NOMO-1 treated with DMSO at 0.1 percent for 48 hours (cell line): ENCODE data around the gene RPL36.
"Not testable (repeated sequence)": the region's sequence is repeated elsewhere in the genome, so short reads cannot be mapped to it uniquely, and the experiment has no call there.

ENCODE experiments used
- DNase-seq: peaks from one replicate; lab custom pipeline; 2025; ENCODE audit not compliant: unreplicated experiment; lab: John Stamatoyannopoulos, UW

The RPL36 gene

DNA sequence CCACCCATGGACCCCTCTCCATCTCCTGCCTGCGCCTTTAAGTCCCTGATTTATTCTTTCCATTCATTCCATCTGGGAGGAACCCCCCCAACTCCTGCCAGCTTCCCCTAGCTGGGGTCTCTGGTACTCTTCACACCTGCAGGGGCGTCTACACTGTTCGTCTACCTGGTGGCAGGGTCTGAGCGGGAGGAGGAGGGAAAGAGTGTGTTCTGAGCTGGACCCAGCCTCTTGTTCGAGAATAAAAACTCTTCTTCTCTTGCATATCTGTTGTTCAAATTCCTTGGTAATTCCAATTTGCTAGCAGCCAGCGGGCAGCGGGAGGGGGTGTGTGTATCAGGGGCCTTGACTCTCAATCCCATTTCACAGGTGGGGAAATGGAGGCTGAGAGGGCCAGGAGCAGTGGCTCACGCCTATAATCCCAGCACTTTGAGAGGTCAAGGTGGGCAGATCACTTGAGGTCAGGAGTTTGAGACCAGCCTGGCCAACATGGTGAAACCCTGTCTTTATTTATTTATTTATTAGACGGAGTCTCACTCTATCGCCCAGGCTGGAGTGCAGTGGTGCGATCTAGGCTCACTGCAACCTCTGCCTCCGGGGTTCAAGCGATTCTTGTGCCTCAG is 1.7 kb upstream of the RPL36 start:
- DNase-seq: not testable (repeated sequence)

DNA sequence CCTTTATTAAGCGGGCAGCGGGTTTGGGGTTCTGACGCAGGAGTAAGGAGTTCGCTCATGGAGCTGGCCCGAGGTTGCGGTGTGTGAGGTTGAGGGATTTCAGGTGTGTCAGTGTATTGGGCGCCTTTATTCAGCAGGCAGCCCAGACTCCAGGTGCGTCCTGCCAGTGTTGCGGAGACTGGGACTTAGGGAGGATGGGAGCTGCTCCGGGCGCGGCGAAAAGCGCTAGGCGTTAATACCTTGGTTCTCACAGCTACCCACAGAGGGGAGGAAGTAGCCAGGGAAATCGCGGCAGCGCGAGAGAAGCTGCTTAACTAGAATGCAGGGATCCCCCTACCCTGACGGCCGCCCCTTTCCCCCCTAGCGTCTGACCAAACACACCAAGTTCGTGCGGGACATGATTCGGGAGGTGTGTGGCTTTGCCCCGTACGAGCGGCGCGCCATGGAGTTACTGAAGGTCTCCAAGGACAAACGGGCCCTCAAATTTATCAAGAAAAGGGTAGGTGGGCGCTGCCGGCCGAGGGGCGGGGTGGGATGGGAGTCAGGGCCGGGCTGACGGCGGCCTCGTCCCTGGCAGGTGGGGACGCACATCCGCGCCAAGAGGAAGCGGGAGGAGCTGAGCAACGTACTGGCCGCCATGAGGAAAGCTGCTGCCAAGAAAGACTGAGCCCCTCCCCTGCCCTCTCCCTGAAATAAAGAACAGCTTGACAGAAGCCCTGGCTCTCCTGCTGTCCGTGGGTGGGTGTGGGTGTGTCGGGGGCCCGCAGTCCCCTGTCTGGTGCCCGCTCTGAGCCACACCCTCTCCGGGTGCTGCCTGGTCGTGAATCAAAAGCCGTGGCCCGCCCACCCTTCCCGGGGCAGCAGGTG is 1.1 kb downstream of the RPL36 start:
- peak; percentile 22 for DNase-seq

DNA sequence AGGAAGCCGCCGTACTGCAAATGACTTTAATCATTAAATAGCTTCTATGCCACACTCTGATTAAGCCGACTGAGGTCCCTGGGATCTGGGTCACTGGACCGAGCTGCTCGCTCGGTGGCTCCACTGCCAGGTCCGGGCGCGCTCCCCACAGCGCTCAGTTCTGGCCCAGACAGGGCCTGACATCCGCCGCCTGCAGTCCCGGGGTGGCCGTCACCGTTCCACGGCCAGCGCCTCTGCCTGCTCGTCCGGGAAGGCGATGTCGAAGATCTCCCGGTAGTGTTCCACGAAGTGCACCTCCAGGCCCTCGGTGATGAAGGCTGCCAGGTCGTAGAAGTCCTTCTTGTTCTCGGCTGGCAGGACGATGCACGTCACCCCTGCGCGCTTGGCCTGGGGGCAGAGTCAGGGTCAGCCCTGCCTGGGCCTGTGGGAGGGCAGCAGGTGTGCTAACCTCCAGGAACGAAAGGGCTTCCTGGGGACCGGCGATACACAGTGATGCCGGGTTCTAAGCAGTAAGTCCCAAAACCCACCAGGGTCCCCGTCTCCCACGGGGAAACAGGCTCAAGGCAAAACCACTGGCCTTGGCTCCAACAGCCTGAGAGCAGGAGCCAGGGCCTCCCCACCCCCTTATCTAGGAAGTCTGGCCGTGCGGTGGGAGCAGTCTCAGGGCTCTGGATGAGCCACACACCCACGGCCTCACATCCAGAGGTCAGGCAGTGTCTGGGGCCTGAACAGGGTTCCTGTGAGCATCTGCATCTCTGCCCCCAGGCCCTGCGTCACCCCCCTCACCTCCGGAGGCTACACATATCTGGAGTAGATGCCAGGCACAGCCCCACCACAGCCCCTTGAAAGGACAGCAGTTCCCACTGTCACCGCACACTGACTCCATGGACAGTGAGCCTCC is 2.0 kb downstream of the RPL36 start:
- DNase-seq: no peak

DNA sequence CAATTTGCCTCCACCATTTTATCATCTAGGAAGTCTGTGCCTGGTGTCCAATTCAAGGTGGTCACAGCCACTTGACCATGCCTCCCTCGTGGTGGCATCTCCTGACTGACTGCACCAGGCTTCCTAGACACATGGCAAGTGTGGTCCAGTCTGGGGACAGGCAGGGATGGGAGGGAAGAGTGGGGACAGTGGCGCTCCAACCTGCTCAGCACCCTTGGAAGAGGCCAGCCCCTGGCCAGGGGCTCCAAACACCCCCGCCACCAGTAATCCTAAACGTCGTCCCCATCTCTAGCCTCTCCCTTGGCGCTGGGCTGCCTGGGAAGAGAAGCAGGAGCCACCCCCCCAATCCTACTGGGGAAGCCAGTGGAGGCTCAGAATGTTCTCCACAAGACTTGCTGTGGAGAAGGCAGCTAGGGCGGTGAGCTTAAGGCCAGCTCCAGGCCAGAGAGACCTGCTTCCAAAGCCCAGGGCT is 2.7 kb downstream of the RPL36 start:
- DNase-seq: no peak

DNA sequence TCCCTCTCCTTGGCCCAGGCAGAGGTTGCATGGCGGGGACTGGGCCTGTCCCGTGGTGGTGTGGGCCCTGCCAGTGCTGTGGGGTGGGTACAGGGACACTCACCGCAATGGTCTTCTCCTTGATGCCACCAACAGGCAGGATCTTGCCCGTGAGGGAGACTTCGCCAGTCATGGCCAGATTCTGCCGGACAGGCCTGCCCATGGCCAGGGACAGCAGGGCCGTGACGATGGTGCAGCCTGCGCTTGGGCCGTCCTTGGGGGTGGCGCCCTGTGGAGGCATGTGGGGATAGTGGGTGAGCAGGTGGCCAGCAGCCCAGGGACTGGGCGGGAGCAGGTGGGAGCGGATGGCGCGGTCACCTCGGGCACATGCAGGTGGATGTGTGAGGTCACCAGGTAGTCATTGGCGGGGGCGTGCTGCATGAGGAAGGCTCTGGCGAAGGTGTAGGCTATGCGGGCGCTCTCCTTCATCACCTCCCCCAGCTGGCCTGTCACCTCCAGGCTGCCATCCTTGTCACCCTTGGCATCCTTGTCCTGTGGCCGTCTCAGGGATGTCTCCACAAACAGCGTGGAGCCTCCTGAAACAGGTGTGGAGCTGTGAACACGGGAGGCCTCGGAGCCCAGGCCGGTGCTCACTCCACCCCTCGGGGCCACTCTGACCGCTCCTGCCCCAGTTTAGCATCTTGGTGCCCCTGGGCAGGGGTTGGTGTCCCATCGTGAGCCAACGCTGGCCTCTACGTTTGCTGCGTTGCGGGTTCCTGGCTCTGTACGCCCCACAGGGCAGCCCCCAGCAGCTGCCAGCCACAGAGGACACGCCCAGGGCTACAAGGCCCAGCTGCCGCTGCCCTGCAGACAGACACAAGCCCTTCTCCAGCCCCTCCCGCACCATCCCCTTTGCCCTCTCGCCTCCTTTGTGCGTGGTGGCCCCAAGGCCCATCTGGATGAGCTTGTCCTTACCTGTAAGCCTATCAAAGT is 3.4 kb downstream of the RPL36 start:
- DNase-seq: no peak

DNA sequence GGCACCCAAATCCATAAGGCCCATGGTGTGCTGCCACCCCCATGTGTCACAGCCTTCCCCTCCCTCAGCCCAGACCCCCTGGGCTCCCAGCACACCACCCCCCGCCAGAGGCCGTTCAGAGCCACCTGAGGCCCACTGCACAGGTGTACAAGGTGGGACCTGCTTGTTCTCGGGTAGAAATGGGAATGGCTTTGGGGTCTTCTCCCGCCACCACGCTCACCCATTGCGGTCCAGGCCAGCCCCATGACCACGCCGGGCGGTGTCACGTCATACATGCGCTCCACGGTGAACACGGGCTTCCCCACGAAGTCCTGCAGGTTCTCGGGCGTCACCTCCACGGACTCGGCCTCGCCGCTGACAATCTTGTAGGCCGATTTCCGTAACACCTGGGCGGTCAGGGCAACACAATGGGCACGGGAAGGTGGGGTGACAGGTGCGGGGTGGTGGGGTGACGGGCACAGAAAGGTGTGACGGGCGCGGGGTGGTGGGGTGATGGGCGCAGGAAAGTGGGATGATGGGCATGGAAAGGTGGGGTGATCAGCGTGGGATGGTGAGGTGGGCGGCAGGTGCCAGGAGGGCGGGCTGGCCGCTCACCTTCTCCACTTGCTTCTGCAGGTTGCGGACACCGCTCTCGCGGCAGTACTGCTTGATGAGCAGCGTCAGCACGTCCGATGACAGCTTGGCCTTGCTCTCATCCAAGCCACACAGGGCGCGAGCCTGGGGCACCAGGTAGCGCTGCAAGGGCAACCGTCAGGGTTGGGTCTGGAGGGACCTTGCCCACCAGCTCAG is 4.3 kb downstream of the RPL36 start:
- no peak for DNase-seq

DNA sequence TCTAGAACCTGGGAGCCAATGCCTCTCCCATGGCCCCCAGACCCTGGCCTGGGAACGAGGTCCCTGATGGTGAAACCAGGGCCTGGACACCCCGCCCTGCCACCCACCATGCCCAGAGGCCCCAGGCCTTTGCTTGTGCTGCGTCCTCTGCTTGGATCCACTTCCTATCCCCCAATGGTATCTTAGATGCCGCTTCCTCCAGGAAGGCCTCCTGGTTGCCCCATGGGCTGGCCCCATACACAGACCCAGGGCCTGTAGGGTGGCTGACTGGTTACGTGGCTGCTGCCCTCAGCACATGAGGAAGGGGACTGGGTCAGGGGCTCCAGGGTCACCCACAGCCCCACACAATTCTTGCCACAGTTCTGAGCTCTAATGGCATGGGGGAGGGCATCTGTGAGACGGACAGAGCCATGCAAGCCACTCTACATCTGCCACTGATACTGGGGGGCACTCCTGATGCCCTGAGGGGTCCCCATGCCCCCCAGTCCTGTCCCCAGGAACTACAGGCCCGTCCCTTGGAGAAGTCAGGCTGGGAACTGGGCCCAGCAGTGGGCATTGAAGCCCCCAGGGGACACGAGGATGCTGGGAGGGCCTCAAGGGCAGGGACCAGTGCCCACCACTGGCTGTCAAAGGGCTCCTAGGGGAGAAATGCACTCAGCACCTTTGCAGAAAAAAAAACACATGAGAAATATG is 5.0 kb downstream of the RPL36 start:
- DNase-seq: no peak

DNA sequence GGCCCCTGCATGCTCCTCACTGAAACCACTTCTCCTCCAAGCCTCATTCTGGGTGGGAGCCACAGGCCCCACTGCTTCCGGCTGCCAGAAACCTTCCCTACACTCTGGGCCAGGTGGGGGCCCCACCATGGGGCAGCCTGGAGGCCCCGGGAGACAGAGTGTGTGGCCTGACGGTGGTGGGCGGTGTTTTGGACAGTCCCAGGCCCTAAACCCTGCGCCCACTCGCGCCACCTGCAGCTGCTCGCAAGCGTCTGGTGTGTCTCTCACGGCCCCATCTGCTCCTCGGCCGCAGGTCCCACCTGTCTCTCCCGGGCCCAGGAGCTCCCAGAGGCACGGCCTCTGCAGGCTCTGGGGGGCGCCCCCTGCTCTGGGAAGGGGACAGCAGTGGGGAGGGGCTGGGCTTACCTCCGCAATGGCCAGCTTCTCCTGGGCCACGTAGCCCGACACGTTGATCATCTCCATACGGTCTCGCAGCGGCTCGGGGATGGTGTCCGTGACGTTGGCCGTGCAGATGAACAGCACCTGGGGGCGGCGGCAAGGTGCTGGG is 5.6 kb downstream of the RPL36 start:
- no peak for DNase-seq

DNA sequence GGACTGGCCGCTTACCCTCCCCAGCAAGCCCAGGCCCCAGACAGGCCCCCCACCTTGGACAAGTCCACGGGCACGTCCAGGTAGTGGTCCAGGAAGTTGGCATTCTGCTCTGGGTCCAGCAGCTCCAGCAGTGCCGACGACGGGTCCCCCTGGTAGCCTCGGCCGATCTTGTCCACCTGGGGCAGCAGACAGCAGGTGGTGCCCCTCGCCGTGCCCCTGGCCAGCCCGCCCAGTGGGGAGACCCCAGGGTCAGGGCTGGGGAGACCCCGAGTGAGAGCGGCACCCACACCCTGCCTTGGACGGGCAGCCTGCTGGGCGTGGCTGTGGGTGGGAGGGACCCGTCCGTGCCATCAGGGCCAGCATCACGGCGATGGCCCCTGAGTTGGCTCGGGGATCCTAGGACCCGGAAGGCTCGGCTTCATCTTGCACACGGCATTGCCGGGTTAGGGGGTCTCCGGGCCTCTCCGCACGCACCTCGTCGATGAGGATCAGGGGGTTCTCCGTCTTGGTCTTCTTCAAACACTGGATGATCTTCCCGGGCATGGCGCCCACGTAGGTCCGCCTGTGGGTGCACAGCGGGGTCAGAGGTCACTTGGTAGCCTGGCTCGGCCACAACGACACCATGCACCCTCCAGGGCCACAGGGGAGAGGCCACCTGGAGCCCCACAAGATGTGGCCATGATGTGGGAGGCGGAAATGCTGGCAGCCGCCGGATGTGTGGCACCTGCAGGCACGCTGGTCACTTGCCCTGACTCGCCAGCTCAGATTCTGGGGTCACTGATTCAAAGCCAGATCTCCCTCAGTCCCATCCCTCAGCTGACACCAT is 6.3 kb downstream of the RPL36 start:
- DNase-seq: no peak

DNA sequence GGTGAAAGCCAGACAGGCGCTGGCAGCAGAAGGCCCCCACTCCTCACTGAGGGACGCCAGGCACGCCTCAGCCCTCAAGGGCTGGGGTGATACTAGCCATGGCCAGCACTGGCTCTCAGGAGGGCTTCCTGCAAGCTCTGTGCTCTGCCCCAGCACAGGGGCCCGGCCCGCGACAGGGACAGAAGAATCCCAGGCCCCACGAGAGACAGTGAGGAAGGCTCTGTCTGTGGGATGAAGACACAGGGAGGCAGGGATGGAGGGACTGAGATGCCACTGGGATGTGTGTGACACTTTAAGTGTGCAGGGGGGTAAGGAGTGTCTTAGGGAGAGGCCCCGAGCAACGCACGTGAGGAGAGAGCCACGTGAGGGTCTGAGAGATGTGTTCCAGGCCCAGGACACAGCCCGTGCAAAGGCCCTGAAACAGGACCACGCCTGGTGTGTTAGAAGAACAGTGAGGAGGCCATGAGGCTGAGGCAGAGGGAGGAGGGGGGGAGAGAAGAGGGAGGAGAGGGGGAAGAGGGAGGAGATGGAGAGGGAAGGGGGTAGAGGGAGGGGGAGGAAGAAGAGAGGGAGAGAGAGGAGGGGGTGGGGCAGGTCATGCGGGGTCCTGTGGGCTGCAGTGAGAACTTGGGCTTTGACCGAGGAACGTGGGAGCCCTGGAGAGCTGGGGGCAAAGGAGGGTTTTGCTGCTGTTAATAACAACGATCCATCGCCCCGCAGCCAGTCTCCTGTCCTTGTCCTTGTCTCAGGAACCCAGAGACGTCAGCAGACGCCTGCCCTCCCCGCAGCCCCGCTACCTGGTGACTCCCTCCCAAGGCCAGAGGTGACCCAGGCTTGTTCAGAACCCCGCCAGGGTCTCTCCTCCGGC is 7.2 kb downstream of the RPL36 start:
- no peak for DNase-seq

DNA sequence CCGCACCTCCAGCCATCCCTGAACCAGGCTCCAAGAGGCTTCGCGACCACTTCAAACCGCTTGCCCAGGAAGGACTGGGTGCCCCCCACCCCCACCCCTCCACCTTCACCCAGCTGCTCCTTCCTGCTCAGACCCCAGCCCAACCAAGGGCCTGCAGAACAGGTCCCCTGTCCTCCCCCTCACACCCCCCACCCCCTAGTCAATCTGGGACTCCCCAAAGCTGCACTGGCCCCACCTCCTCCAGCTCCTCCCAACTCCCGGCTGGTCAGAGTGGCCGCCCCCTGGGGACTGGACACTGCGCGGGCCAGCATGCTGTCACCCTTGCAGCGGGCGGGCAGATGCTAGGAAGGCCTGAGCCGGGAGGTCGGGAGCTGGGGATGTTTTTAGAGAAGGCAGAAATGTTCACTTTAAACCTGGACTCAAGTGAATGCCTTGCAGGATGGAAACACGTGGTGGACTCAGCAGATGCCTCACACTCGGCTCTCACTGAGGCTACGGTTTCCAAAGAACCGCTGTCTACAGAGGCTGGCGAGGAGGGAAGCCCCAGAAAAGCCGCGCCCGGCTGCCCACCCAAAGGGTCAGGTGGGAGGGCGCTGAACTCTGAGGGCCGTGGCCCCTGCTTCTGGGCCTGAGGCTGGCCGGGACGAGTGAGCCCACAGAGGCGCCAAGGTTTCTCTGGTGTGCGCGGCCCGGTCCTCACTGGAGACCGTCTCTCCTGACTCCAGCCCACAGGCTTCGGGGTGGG is 8.0 kb downstream of the RPL36 start:
- no peak for DNase-seq

DNA sequence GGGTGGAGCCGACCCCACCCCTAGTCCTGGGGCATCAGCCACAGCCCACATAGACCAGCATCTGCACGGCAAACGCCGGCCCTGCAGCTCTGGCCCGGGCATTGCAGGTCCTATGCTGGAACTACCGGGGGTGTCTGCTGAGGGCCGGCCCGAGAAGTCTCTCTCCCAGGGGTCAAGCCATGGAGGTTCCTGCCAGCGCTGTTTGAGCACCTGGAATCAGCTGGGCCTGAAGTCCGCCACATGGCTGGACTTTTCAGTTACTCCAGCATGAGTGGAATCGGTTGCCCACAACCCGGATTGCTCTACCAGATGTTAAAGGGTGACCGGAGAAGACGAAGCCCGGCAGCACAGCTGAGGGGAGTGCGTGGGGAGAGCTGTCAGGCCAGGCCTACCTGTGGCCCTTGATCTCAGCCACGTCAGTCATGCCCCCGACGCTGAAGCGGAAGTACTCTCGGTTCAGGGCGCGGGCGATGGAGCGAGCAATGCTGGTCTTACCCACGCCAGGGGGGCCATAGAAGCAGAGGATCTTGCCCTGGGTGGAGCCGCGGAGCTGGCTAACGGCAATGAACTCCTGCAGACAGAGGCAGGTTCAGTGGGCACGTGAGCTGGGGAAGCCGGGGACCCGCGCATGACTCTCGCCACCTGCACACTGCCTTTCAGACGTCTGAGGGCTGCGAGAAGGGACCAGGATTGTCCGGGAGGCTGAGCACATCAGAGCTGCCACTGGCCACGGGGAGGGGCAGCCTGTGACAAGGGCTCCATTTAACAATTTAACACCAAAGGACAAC is 8.7 kb downstream of the RPL36 start:
- DNase-seq: no peak

DNA sequence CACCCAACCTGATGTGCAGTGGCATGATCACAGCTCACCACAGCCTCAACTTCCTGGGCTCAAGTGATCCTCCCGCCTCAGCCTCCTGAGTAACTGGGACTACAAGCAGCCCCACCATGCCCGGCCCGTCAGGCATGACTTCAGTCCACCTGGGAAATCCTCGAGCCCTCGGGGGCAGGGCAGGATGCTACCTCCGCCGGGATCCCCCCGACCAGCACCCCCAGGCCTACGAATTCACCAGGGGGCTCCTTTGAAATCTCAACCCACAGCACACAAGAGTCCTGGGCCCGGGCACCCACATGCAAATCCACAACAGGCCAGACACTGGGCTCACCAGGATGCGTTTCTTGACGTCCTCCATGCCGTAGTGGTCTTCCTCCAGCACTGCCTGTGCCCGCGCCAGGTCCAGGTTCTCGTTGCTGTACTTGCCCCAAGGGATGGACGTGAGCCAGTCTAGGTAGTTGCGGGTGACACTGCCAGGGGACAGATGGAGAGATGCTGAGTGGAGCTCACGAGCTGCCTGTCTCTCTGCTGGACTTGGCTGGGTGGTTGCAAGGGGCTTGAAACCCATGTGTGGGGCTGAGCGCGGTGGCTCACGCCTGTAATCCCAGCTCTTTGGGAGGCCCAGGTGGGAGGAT is 10.5 kb downstream of the RPL36 start:
- DNase-seq: no peak

DNA sequence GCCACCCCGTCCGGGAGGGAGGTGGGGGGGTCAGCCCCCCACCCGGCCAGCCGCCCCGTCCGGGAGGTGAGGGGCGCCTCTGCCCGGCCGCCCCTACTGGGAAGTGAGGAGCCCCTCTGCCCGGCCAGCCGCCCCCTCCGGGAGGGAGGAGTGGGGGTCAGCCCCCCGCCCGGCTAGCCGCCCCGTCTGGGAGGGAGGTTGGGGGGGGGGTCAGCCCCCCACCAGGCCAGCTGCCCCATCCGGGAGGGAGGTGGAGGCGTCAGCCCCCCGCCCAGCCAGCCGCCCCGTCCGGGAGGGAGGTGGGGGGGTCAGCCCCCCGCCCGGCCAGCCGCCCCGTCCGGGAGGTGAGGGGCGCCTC is 11.9 kb downstream of the RPL36 start:
- not testable (repeated sequence) for DNase-seq
